Mesothelial cell of epicardium (in vitro differentiated cells): ENCODE results near the gene EPHA3. TPM values are rescaled to one million over a fixed set of nuclear protein-coding genes. Genes with fewer than 3 reads are reported as not detected.

Experiments used
- DNase-seq, 2 experiments: peaks; one replicate each; pipeline ENCODE4 v3.0.0; 2021; ENCODE audit warnings: low spot score in 2 of 2; ENCODE audit not compliant: unreplicated experiment in 2 of 2
- H3K27ac Mint-ChIP-seq: 2 replicates; pipeline ENCODE4 v1.8.0; 2021; ENCODE audit warnings: mixed read lengths
- H3K27me3 Mint-ChIP-seq: 2 replicates; pipeline ENCODE4 v1.8.0; 2021; ENCODE audit warnings: low read depth, mixed read lengths
- H3K36me3 Mint-ChIP-seq: 2 replicates; pipeline ENCODE4 v1.8.0; 2021; ENCODE audit warnings: mixed read lengths
- H3K4me1 Mint-ChIP-seq: 2 replicates; pipeline ENCODE4 v1.8.0; 2021; ENCODE audit warnings: mixed read lengths
- H3K4me3 Mint-ChIP-seq: 2 replicates; pipeline ENCODE4 v1.8.0; 2021; ENCODE audit warnings: mild to moderate bottlenecking, moderate library complexity, mixed read lengths
- H3K9me3 Mint-ChIP-seq: 2 replicates; pipeline ENCODE4 v1.8.0; 2021; ENCODE audit warnings: mixed read lengths
- CTCF ChIP-seq: fragments of 200-600 bp; sonication (generic); IDR thresholded peaks from one replicate; pipeline ENCODE4 v1.5.0; 2021; ENCODE audit warnings: antibody characterized with exemption; ENCODE audit not compliant: unreplicated experiment
- total RNA-seq: library from RNA; stranded (reverse); gene quantifications from 3 replicates; pipeline ENCODE4 v1.2.1, GENCODE V29; 2021

The EPHA3 gene
- total RNA-seq, 1 donor from 2014 or later: 4.5 TPM

DNA sequence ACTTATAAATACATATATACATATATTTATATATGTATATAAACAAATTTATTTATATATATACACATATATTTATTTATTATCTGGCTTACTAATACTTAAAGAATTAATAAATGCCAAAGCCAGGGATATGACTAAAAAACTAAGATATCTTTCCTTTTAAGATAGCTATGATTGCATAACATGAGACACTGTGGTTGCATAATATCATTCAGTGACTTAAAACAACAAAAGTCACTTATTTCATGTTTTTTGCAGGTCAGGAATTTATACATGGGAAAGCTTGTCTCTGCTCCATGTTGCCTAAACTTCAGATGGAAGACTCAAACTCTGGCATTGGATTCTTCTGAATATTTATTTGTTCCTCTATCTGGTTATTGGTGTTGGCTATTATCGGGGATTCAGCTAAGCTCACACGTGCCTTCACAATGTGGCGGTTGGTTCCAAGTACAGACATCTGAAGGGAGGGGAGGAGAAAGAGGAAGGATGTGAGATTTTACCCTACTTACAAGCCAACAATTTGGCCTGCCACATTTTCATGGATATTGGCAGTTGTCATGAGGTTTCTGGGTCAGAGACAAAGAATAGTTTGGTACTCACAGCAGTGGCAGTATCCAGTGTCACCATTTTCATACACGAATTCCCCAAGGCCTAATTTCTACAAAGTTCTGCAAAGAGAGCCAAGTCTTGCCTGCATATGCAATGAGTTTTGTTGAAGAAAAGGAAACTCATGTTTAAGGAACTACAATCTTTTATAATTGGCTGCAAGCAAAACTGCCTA lies 381.6 kb downstream of the EPHA3 start:
- Mint-ChIP-seq H3K27ac (no peak overlapping the region), H3K36me3 (no peaks in the 10 kb centered on the region), H3K4me1 (no peaks in the 10 kb centered on the region), H3K9me3 (peaks cover 24% of the 10 kb centered on the region), H3K4me3 (no peak overlapping the region), H3K27me3 (no peaks in the 10 kb centered on the region)
- TF ChIP-seq CTCF: no peak
- no peak for DNase-seq

DNA sequence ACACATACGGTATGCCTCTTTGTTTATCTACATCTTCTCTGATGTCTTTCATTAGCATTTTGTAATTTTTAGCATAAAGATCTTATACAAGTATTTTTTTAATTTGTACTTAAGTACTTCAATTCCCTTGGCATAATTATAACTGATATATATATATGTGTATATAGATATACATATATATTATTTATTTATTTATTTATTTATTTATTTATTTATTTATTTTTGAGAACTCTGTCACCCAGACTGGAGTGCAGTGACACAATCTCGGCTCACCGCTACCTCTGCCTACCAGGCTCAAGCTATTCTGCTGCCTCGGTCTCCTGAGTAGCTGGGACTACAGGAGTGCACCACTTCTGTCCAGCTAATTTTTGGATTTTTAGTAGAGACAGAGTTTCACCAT lies 382.7 kb downstream of the EPHA3 start:
- no peak for DNase-seq
- no peaks in the 10 kb centered on the region for H3K27me3 Mint-ChIP-seq
- no peak overlapping the region for H3K27ac Mint-ChIP-seq
- no peaks in the 10 kb centered on the region for H3K36me3 Mint-ChIP-seq
- no peaks in the 10 kb centered on the region for H3K4me1 Mint-ChIP-seq
- TF ChIP-seq CTCF: no peak
- peaks cover 20% of the 10 kb centered on the region for H3K9me3 Mint-ChIP-seq
- H3K4me3 Mint-ChIP-seq: no peak overlapping the region

- no peak for DNase-seq
- Mint-ChIP-seq H3K4me3 (no peak overlapping the region), H3K9me3 (peaks cover 6% of the 10 kb centered on the region), H3K27ac (no peak overlapping the region), H3K27me3 (no peaks in the 10 kb centered on the region), H3K36me3 (no peaks in the 10 kb centered on the region), H3K4me1 (peaks cover 6% of the 10 kb centered on the region)
- no peak for TF ChIP-seq CTCF
Measured at GRCh38 chr3:89494734-89495133, 387.3 kb downstream of the EPHA3 start.

GRCh38 chr3:89503891-89504391 lies 396.5 kb downstream of the EPHA3 start:
- Mint-ChIP-seq H3K4me3 (no peak overlapping the region), H3K9me3 (peaks cover 15% of the 10 kb centered on the region), H3K27ac (no peak overlapping the region), H3K4me1 (peaks cover 15% of the 10 kb centered on the region), H3K36me3 (no peaks in the 10 kb centered on the region), H3K27me3 (no peaks in the 10 kb centered on the region)
- no peak for DNase-seq
- no peak for TF ChIP-seq CTCF

DNA sequence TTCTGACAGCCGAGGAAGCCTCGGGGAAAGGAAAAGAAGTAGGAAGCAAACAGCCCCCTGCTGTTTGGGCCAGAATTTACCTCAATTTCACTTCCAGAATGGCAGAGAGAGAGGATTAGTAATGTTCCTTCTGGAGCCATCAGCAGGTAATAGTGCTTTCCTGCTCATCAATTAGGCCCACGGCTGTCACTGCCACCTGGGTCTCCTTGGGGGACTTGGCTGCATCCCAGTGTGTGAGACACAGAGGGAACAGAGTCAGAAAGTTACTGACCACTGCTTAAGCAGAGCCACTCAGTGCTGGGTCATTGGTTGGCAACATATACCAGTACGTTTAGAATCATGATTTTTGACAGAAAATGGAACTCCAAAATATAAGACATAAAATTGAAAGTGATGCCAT lies 397.0 kb downstream of the EPHA3 start:
- H3K27ac Mint-ChIP-seq: no peak overlapping the region
- H3K36me3 Mint-ChIP-seq: no peaks in the 10 kb centered on the region
- no peaks in the 10 kb centered on the region for H3K27me3 Mint-ChIP-seq
- H3K9me3 Mint-ChIP-seq: peaks cover 15% of the 10 kb centered on the region
- no peak for TF ChIP-seq CTCF
- H3K4me1 Mint-ChIP-seq: peaks cover 12% of the 10 kb centered on the region
- DNase-seq: no peak
- no peak overlapping the region for H3K4me3 Mint-ChIP-seq
